GM06990 (cell line): ENCODE results near the gene NTSR2.

ENCODE experiments used
- DNase-seq: peaks from one replicate; pipeline ENCODE4 v3.0.0-alpha.2; 2011; ENCODE audit not compliant: insufficient read length; ENCODE audit errors: extremely low read depth
- H3K27me3 ChIP-seq: replicated peaks from 2 replicates; pipeline ENCODE4 v1.6.0; 2011; ENCODE audit warnings: low read length; ENCODE audit not compliant: control insufficient read depth, insufficient read depth
- H3K36me3 ChIP-seq: 2 replicates; pipeline ENCODE4 v1.5.1; 2011; ENCODE audit warnings: low read length; ENCODE audit not compliant: control insufficient read depth, insufficient read depth
- H3K4me3 ChIP-seq: replicated peaks from 2 replicates; pipeline ENCODE4 v1.5.1; 2011; ENCODE audit warnings: low read depth, mild to moderate bottlenecking, control low read depth, low read length
- TF ChIP-seq, protein P1 (sequence below): IDR thresholded peaks from 2 replicates; pipeline ENCODE4 v1.5.1; 2011; ENCODE audit warnings: low read length, control low read depth, mild to moderate bottlenecking, inconsistent platforms; ENCODE audit not compliant: insufficient read depth, poor library complexity, severe bottlenecking

Gene NTSR2

GRCh38 chr2:11651856-11652548 lies 18.0 kb downstream of the NTSR2 start:
- Histone ChIP-seq H3K36me3 (no peaks in the 10 kb centered on the region), H3K27me3 (no peaks in the 10 kb centered on the region), H3K4me3 (no peak overlapping the region)
- TF ChIP-seq, protein P1, sequence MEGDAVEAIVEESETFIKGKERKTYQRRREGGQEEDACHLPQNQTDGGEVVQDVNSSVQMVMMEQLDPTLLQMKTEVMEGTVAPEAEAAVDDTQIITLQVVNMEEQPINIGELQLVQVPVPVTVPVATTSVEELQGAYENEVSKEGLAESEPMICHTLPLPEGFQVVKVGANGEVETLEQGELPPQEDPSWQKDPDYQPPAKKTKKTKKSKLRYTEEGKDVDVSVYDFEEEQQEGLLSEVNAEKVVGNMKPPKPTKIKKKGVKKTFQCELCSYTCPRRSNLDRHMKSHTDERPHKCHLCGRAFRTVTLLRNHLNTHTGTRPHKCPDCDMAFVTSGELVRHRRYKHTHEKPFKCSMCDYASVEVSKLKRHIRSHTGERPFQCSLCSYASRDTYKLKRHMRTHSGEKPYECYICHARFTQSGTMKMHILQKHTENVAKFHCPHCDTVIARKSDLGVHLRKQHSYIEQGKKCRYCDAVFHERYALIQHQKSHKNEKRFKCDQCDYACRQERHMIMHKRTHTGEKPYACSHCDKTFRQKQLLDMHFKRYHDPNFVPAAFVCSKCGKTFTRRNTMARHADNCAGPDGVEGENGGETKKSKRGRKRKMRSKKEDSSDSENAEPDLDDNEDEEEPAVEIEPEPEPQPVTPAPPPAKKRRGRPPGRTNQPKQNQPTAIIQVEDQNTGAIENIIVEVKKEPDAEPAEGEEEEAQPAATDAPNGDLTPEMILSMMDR: no peak
- DNase-seq: no peak

GRCh38 chr2:11649093-11649492 lies 20.9 kb downstream of the NTSR2 start:
- TF ChIP-seq, protein P1: no peak
- no peak for DNase-seq
- Histone ChIP-seq H3K36me3 (no peaks in the 10 kb centered on the region), H3K4me3 (no peak overlapping the region), H3K27me3 (no peaks in the 10 kb centered on the region)

DNA sequence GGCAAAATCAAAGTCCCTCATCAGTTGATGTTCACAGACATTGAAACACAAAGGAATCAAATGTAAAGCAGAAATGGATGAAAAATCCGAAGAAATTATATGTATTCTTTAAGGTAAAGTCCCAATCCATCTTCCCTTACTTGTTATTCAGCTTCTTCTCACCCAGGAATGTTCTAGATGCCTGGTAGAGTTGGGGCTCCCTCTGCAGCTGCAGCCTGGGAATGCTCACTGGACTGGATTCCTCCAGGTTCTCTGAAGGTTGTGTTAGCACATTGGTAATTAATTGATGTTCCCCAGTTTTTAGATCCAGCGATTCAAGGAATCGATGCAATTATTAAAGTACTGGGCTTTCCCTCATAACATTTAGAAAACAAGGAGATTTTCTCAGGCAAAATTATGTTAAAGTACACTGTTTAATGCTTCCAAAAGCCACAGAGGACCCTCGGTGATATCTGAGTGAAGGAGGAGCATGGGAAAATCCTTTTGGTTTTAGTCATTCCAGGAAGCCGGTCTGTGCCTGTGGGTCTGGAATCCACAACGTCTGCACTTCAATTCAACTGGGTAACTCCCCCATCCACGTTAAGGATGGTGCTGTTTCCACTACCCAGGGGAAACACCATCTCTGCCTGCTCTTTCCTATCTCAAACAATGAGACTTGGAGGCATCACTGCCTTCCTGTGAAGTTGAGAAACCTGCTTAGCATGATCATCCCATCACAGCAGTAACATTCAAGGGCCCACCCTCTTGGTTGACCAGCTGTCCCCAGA lies 22.0 kb downstream of the NTSR2 start:
- DNase-seq: no peak
- TF ChIP-seq, protein P1: no peak
- H3K4me3 ChIP-seq: no peak overlapping the region
- no peaks in the 10 kb centered on the region for H3K36me3 ChIP-seq
- no peaks in the 10 kb centered on the region; the same call in 1 of the 2 replicates for H3K27me3 ChIP-seq

- no peaks in the 10 kb centered on the region for H3K36me3 ChIP-seq
- no peaks in the 10 kb centered on the region; the same call in 1 of the 2 replicates for H3K27me3 ChIP-seq
- TF ChIP-seq, protein P1: no peak
- no peak overlapping the region for H3K4me3 ChIP-seq
- DNase-seq: no peak
Measured at GRCh38 chr2:11646530-11646929, 23.5 kb downstream of the NTSR2 start.

DNA sequence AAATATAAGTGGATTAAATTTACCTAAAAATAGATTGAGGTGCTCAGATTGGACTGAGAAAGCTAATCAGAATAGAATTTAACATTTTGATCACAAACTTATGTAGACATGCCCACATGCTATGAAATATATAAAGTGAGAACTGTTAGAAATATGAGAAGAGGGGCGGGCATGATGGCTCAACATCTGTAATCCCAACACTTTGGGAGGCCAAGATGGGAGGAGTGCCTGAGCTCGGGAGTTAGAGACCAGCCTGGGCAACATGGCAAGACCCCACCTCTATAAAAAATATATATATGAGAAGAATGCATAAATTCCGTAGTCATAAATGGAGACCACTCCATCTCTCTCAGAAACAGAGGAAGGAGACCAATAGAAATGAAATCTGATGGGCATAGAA lies 25.7 kb downstream of the NTSR2 start:
- TF ChIP-seq, protein P1: no peak
- no peak for DNase-seq
- Histone ChIP-seq H3K4me3 (no peak overlapping the region), H3K27me3 (no peaks in the 10 kb centered on the region; the same call in 1 of the 2 replicates), H3K36me3 (no peaks in the 10 kb centered on the region)
